Measurements from ENCODE around the gene SPATS2. TPM values are rescaled to one million over a fixed set of nuclear protein-coding genes. Genes with fewer than 3 reads are reported as not detected.
A peak's percentile ranks its signal among the peaks of the same experiment; 100 is the strongest.

The SPATS2 gene
- total and polyA plus RNA-seq, 2 donors (not counting 1 experiment from before 2014, with no cell fraction given) = 11.3 to 21.5 TPM

GRCh38 chr12:49542592-49543160, 175.4 kb downstream of the SPATS2 start:
- DNase-seq = peak; percentile 17
- no peaks in the 10 kb centered on the region for H3K9me3 Mint-ChIP-seq (ENCODE audit: insufficient read depth)

More at GRCh38 chr12:49542592-49543160, 175.4 kb downstream of the SPATS2 start:
- no peaks in the 10 kb centered on the region for H4K20me1 ChIP-seq (ENCODE audit: control insufficient read depth, insufficient read depth, low read length, poor library complexity, severe bottlenecking)
- intact Hi-C loops (cut with micrococcal nuclease) = no loop called here
- TF ChIP-seq CTCF (IDR thresholded peaks at IDR 0.05) = no peak
- no peak for TF ChIP-seq EZH2 (IDR thresholded peaks at IDR 0.05; ENCODE audit: borderline replicate concordance, insufficient read depth, low read depth, low read length, poor library complexity, severe bottlenecking)
- no peak for ATAC-seq (ENCODE audit: low read depth)
- no peak overlapping the region for H3K27ac ChIP-seq (ENCODE audit: low read length in 2 of 2)
- peaks cover 0 to 45% (median 13%) of the 10 kb centered on the region in 4 experiments for H3K27me3 ChIP-seq (replicated peaks in 1 of 4; ENCODE audit: control extremely low read depth in 1 of 4, control insufficient read depth in 3 of 4, insufficient read depth in 4 of 4, low read length in 3 of 4)
- no peak overlapping the region for H3K4me3 ChIP-seq (ENCODE audit: control extremely low read depth in 1 of 5, extremely low read depth in 1 of 5, insufficient read depth in 1 of 5, low read depth in 2 of 5, low read length in 4 of 5)
- H2AFZ ChIP-seq (ENCODE audit: insufficient read depth, low read depth, low read length, poor library complexity, severe bottlenecking) = no peak overlapping the region
- peaks cover 22 to 30% of the 10 kb centered on the region in 2 donors for H3K4me1 ChIP-seq (ENCODE audit: control insufficient read depth in 2 of 2, insufficient read depth in 2 of 2, low read length in 2 of 2)
- H3K27me3 Mint-ChIP-seq = peaks cover 37% of the 10 kb centered on the region
- whole genome bisulfite sequencing (ENCODE audit: insufficient coverage) = 96% methylated on average over 15 of the region's 15 CpGs
- no peak overlapping the region for H3K4me3 Mint-ChIP-seq
- peaks cover 0 to 9% (median 0%) of the 10 kb centered on the region in 3 donors for H3K9me3 ChIP-seq (ENCODE audit: control extremely low read depth in 1 of 3, control insufficient read depth in 2 of 3, insufficient read depth in 1 of 3, low read length in 2 of 3)
- H3K4me2 ChIP-seq (replicated peaks; ENCODE audit: low read depth, low read length, poor library complexity, severe bottlenecking) = no peak overlapping the region
- H3K9ac ChIP-seq (ENCODE audit: low read length) = no peak overlapping the region
- ChIA-PET POLR2A (no interaction called here), CTCF (interaction anchor here (0.5 to 1.1 kb wide), 2 partner anchors 29 to 68 kb away, joined by 3 read pairs; no protein-coding TSS in a partner anchor)
- H3K79me2 ChIP-seq (ENCODE audit: control insufficient read depth, insufficient read depth, low read length) = no peaks in the 10 kb centered on the region
- peaks cover 30% of the 10 kb centered on the region for H3K4me1 Mint-ChIP-seq
- H3K36me3 ChIP-seq (replicated peaks in 1 of 2; ENCODE audit: control extremely low read depth in 1 of 2, control insufficient read depth in 1 of 2, extremely low read depth in 1 of 2, insufficient read depth in 2 of 2, low read length in 1 of 2) = no peaks in the 10 kb centered on the region
- H3K27ac Mint-ChIP-seq = no peak overlapping the region
